ENCODE results near the gene MIOX. TPM values are rescaled to one million over a fixed set of nuclear protein-coding genes. Genes with fewer than 3 reads are reported as not detected.

The MIOX gene
- total RNA-seq, 1 donor from 2014 or later = 0.29 TPM

DNA sequence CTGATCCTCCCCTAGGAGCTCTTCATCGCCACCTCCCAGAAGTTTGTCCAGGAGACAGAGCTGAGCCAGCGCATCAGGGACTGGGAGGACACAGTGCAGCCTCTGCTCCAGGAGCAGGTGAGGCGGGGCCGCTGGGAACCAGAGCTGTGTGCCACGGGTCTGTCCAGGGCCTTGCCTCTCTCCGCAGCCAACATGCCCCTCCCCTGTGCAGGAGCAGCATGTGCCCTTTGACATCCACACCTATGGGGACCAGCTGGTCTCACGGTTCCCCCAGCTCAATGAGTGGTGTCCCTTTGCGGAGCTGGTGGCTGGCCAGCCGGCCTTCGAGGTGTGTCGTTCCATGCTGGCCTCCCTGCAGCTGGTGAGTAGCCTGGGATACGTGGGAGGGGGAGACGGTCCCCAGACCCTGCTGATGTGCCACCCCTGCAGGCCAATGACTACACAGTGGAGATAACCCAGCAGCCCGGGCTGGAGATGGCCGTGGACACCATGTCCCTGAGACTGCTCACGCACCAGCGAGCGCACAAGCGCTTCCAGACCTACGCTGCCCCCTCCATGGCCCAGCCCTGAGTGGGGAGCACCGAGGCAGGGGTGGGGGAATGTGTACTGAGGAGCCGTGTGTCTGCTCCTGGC is 36.3 kb downstream of the MIOX start:
- DNase-seq (ENCODE audit: low spot score) = no peak
- intact Hi-C loops (cut with micrococcal nuclease) = no loop called here
- Mint-ChIP-seq H3K4me1 (ENCODE audit: low read depth) (peaks cover 24% of the 10 kb centered on the region), H3K27me3 (ENCODE audit: insufficient read depth) (no peaks in the 10 kb centered on the region), H3K4me3 (peak overlapping the region; percentile 45), H3K9me3 (no peaks in the 10 kb centered on the region), H3K36me3 (ENCODE audit: low read depth) (peaks cover 15% of the 10 kb centered on the region), H3K27ac (no peak overlapping the region)

DNA sequence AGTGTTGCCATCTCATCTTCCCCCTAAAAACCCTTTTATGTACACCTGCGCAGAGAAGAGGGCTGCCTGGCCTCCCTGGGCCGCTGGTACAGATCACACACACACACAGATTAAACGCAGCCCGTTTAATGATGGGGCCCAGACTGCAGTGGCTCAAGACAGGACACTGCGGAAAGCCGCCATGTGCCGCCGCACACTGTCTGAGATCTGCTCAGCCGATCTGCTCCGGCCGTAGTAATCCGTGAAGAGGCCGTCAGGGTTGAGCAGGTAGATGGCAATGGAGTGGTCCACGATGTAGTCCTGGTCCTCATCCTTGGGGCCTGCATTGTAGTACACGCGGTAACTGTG is 36.8 kb downstream of the MIOX start:
- H3K4me3 Mint-ChIP-seq = peak overlapping the region; percentile 45
- peaks cover 29% of the 10 kb centered on the region for H3K4me1 Mint-ChIP-seq (ENCODE audit: low read depth)
- peaks cover 15% of the 10 kb centered on the region for H3K36me3 Mint-ChIP-seq (ENCODE audit: low read depth)
- no peaks in the 10 kb centered on the region for H3K27me3 Mint-ChIP-seq (ENCODE audit: insufficient read depth)
- no peak for DNase-seq (ENCODE audit: low spot score)
- intact Hi-C loops (cut with micrococcal nuclease) = no loop called here
- no peak overlapping the region for H3K27ac Mint-ChIP-seq
- H3K9me3 Mint-ChIP-seq = no peaks in the 10 kb centered on the region

DNA sequence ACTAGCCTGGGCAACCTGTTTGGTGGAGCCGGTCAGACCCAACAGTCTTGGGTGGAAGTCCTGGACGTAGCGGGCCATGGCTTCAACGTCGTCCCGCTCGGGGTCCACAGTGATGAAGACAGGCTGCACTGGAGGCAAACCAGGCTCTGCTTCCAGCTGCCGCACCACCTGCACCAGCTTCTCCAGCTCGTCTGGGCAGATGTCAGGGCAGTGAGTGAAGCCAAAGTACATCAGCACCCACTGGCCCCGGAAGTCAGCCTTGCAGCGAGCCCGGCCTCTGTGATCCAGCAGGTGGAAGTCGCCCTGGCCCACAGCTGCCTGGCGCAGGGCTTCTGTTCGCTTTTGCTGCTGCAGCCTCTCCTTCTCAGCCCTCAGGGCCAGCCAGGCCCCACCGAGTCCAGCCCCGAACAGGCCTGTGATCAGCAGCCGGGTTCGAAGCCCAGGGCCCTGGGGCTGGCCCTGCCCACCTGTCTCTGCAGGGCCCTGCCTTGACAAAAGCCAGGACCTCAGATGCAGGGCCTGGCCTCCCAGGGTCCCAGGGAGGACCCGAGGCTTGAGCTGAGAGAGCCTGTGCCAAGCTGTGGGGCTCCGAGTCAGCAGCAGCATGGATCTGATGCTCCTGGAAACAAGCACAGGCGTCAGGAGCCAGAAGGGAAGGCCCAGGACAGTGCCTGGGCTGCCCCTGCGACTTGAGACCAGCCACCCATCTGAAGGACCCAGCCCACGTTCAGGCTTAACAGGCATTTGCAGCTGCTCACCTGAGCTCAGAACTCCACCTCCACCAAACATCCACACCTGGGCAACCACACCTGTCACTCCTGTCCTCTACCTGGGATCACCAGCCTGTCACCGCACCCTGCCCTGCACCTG is 37.4 kb downstream of the MIOX start:
- intact Hi-C loops (cut with micrococcal nuclease) = no loop called here
- Mint-ChIP-seq H3K4me3 (peak overlapping the region; percentile 94), H3K36me3 (ENCODE audit: low read depth) (peaks cover 15% of the 10 kb centered on the region), H3K9me3 (no peaks in the 10 kb centered on the region), H3K4me1 (ENCODE audit: low read depth) (peaks cover 34% of the 10 kb centered on the region), H3K27ac (peak overlapping the region; percentile 88), H3K27me3 (ENCODE audit: insufficient read depth) (no peaks in the 10 kb centered on the region)
- DNase-seq (ENCODE audit: low spot score) = no peak

DNA sequence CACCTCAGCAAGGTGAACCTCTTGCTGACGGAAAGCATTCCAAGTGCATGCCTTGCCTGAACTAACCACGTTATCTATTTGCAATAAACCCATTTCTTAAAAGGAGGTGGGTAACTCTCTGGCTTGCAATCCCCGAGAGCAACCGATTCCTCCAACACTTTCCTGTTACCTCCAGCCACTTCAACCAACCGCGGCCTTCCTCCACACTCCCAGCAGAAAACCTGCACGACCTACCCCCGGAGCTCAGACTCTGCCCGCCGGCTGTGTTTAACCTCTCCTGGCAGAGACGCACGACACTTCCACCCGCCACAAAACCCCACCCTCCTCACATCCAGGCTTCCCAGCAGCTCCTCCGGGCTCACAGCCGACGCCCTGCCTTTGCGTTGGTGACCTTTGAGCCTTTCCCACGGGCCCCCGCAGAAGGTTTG is 38.0 kb downstream of the MIOX start:
- no peak for DNase-seq (ENCODE audit: low spot score)
- Mint-ChIP-seq H3K4me3 (peak overlapping the region; percentile 94), H3K27ac (peak overlapping the region; percentile 88), H3K9me3 (no peaks in the 10 kb centered on the region), H3K4me1 (ENCODE audit: low read depth) (peaks cover 34% of the 10 kb centered on the region), H3K36me3 (ENCODE audit: low read depth) (peaks cover 11% of the 10 kb centered on the region), H3K27me3 (ENCODE audit: insufficient read depth) (no peaks in the 10 kb centered on the region)
- intact Hi-C loops (cut with micrococcal nuclease) = loop anchor here (1.0 kb wide), 4 partner anchors 16 to 97 kb away; partner anchors contain the start of genes CHKB, NCAPH2 and SBF1

DNA sequence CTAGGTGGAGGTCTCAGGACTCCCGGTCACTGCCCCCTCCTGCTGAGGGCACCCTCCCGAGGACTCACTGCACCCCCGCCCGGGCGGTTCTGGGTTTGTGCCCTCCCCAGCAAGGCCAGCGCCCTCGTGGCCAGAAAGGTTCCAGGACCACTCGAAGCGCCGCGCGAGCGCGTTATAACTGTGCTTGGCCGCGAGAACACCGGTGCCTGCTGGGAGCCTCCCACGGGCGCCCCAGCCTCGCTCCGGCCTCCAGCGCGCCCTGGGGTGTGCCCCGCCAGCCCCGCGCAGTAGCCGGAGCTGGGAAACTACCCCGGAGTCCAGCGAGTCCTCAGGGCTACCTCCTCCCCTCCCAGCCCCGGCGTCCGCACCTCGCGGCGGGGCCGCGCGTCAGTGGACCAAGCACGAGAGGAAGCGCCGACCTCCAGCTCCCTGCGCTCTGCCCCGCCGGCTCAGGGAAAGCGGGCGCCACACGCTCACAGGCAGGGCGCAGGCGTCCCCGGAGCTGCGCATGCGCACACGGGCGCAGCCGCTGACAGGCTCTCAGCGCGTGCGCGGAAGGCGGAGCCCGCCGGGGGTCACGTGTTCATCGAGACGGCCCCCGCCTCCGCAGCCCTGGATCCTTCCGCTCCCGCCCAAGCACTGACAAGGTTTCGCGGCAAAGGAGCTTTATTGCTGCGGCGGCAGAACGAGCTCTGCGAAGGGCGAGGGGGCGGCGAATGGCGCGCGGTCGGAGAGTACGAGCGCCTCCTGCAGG is 38.6 kb downstream of the MIOX start, which contains the start of gene SCO2:
Gene SCO2, minus strand, starts transcription at position 495 of the 754 bp plus-strand sequence. CDS start 1,187 bp downstream, outside the sequence.
- DNase-seq (ENCODE audit: low spot score) = peak; percentile 97
- Mint-ChIP-seq H3K27ac (peak within 1 kb of the TSS; percentile 88), H3K4me3 (peak within 1 kb of the TSS; percentile 94), H3K27me3 (ENCODE audit: insufficient read depth) (no peaks in the 10 kb centered on the region), H3K9me3 (no peaks in the 10 kb centered on the region), H3K36me3 (ENCODE audit: low read depth) (peaks cover 11% of the 10 kb centered on the region), H3K4me1 (ENCODE audit: low read depth) (peaks cover 34% of the 10 kb centered on the region)
- intact Hi-C loops (cut with micrococcal nuclease) = loop anchor here (1.0 kb wide), 4 partner anchors 17 to 96 kb away; partner anchors contain the start of genes CHKB, NCAPH2 and SBF1

DNA sequence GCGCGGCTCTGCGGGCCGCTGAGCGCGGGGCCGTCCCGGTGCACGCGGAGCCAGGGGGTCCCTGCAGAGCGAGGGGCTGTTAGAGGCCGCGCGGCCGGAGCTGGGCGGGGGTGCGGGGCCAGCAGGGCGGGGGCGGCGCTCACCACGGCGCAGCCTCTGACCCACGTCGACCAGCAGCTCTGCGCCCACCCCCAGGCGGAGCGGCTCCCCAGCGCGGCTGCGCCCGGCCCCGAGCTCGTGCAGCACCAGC is 39.1 kb downstream of the MIOX start:
- peaks cover 11% of the 10 kb centered on the region for H3K36me3 Mint-ChIP-seq (ENCODE audit: low read depth)
- H3K4me3 Mint-ChIP-seq = peak overlapping the region; percentile 94

DNA sequence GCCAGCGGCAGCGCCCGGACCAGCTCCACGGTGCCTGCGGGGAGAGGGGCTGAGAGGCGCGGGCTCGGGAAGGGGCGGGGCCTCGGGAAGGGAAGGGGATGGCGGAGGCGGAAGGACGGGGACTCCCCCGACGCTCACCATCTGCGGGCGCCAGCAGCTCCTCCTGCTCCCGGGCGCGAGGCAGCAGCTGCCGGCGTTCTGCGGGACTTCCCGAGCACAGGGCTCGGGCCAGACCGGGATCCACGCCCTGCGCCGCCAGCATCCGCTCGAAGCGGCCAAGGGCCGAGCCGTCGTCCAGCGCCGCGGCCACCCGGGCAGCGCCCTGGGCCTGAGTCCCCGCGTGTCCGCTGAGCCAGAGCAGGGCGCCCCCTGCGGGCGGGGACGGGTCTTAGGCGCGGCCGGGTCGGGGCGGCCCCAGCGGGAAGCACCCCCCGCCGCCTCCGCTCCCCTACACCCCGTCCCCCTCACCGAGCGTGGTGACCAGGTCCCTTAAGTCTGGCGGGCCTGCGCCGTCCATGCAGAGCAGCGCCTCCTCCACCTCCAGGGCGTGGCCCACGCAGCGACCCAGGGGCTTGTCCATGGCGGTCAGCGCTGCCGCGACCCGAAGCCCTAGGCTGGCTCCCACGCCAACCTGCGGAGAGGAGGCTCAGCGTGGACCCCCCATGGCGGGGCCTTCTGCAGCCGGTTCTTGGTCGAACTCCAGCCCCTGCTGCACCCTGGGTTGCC is 39.6 kb downstream of the MIOX start:
- Mint-ChIP-seq H3K4me1 (ENCODE audit: low read depth) (peaks cover 34% of the 10 kb centered on the region), H3K4me3 (peak overlapping the region; percentile 83), H3K27ac (peak overlapping the region; percentile 86), H3K27me3 (ENCODE audit: insufficient read depth) (no peaks in the 10 kb centered on the region), H3K9me3 (no peaks in the 10 kb centered on the region), H3K36me3 (ENCODE audit: low read depth) (peaks cover 9% of the 10 kb centered on the region)
- DNase-seq (ENCODE audit: low spot score) = peak; percentile 85
- intact Hi-C loops (cut with micrococcal nuclease) = loop anchor here (1.0 kb wide), 1 partner anchor 13 kb away; no protein-coding TSS in a partner anchor

More for the DNA sequence above, 39.1 kb downstream of the MIOX start:
- H3K27ac Mint-ChIP-seq = peak overlapping the region; percentile 72
- DNase-seq (ENCODE audit: low spot score) = no peak
- H3K9me3 Mint-ChIP-seq = no peaks in the 10 kb centered on the region
- H3K4me1 Mint-ChIP-seq (ENCODE audit: low read depth) = peaks cover 34% of the 10 kb centered on the region
- H3K27me3 Mint-ChIP-seq (ENCODE audit: insufficient read depth) = no peaks in the 10 kb centered on the region
- intact Hi-C loops (cut with micrococcal nuclease) = loop anchor here (1.0 kb wide), 5 partner anchors 14 to 96 kb away; partner anchors contain the start of genes CHKB, NCAPH2 and SBF1

DNA sequence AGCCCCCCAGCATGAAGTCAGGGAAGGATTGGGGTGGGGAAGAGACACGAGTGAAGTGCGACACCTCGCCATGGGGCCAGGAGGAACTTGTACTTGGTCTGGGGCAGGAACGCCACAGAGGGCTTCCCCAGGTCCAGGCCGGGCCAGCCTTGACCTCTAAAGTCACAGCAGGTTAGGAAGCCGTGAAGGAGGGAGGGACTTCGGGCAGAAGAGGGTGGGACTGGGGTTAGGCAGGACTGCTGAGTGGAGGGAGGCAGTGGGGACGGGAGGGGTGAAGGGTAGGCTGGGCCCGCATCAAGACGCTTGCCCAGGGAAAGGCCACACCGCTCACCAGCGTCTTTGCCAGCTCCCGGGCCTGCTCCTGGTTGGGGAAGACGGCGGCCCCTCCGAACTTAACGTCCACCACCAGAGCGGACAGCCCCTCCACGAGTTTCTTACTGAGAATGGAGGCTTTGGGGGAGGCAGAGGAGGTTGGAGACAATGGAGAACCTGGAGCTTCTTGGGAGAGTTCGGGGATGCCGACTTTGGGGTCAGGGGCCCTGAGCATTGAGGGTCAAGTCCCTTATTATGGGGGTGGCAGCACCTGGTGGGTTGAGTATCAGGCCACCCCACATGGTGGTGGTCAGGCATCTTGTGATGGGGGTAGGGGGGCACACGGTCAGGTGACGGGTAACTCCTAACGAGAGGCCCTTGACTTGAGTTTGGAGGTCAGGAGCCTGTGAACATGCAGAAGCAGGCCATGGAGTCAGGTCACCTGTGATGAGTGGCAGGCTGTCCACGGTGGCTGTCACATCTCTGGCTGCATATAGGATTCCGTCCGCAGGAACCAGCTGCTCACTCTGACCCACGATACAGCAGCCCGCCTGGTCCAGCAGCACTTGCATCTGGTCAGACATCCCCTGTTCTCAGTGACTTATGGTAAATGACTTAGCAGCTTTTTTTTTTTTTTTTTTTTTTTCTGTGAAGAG is 40.5 kb downstream of the MIOX start:
- no peaks in the 10 kb centered on the region for H3K27me3 Mint-ChIP-seq (ENCODE audit: insufficient read depth)
- peak overlapping the region; percentile 86 for H3K27ac Mint-ChIP-seq
- peak overlapping the region; percentile 83 for H3K4me3 Mint-ChIP-seq
- peaks cover 34% of the 10 kb centered on the region for H3K4me1 Mint-ChIP-seq (ENCODE audit: low read depth)
- H3K9me3 Mint-ChIP-seq = no peaks in the 10 kb centered on the region
- H3K36me3 Mint-ChIP-seq (ENCODE audit: low read depth) = peaks cover 9% of the 10 kb centered on the region
- no peak for DNase-seq (ENCODE audit: low spot score)
- intact Hi-C loops (cut with micrococcal nuclease) = loop anchor here (1.0 kb wide), 1 partner anchor 12 kb away; no protein-coding TSS in a partner anchor

DNA sequence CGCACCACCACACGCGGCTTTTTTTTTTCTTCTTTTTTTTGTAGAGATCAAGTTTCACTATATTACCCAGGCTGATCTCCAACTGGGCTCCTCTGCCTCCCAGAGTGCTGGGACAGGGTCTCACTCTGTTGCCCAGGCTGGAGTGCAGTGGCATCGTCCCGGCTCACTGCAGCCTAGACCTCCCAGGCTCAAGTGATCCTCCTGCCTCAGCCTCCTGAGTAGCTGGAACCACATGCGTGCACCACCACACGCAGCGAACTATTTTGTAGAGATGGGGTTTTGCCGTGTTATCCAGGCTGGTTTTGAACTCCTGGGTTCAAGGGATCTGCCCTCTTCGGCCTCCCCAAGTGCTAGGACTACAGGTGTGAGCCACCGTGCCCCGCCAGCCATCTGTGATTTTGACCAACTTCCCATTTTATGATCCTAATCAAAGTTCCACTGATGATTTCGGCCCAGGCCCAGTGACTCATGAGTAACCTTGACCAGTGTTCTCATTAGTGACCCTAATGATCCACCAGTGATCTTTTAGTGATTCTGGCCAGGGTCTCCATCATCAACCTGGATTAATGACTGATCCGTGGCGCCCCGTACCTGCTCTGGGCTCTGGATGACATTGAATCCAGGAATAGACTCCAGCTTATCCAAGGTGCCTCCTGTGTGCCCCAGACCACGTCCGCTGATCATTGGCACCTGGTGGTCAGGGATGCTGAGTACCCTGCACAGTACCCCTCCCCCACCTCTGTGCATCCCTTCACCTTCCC is 41.4 kb downstream of the MIOX start:
- no peak for DNase-seq (ENCODE audit: low spot score)
- Mint-ChIP-seq H3K36me3 (ENCODE audit: low read depth) (peaks cover 9% of the 10 kb centered on the region), H3K27ac (peak overlapping the region; percentile 86), H3K4me1 (ENCODE audit: low read depth) (peaks cover 40% of the 10 kb centered on the region), H3K4me3 (peak overlapping the region; percentile 83), H3K9me3 (no peaks in the 10 kb centered on the region), H3K27me3 (ENCODE audit: insufficient read depth) (no peaks in the 10 kb centered on the region)
- intact Hi-C loops (cut with micrococcal nuclease) = no loop called here

DNA sequence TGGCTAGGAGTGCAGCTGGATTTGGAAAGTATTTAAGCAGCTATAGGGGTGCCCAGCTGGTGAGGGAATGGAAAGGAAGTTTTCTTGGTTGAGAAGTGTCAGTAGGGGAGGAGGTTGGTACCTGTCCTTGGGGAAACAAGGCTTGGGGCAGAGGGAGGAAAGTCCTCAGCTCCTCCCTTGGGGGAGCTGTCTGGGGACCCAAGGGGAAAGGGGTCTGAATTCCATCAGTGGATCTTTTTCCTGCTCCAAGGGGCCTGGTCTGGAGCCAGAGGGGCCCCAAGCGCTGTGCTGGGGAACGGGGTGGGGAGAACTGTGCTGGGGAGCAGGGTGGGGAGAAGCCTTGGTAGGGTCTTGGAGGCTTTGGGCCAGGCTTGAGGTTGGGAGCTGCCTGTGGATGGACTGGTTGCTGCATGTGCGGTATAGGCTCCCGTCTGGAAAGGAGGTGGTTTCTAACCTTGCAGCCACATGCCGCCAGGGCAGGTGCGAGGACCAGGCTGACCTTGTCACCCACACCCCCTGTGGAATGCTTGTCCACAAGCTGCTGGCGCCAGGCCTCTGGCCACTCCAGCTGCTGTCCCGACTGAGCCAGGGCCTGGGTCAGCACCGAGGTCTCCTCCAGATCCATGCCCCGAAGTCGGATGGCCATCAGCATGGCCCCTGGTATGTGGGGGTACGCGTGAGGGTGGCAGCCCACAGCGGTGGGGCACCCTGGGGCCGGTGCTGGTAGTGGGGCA is 42.2 kb downstream of the MIOX start:
- peaks cover 9% of the 10 kb centered on the region for H3K36me3 Mint-ChIP-seq (ENCODE audit: low read depth)
- H3K9me3 Mint-ChIP-seq = no peaks in the 10 kb centered on the region
- peak overlapping the region; percentile 83 for H3K4me3 Mint-ChIP-seq
- peaks cover 43% of the 10 kb centered on the region for H3K4me1 Mint-ChIP-seq (ENCODE audit: low read depth)
- H3K27ac Mint-ChIP-seq = peak overlapping the region; percentile 86
- no peak for DNase-seq (ENCODE audit: low spot score)
- intact Hi-C loops (cut with micrococcal nuclease) = no loop called here
- no peaks in the 10 kb centered on the region for H3K27me3 Mint-ChIP-seq (ENCODE audit: insufficient read depth)

Measured in activated T-helper 1 cell treated with anti-CD3 and anti-CD28 coated beads, Interleukin-12 subunit alpha, Interleukin-12 subunit beta, Interleukin-2, Interleukin-4 antibody, amounts not matched to agents 30 ng/mL and 10 ng/mL and 1 ng/mL, durations not matched to agents 14 hours and 24 hours and 36 hours (primary cell).